CD4-positive, alpha-beta T cell treated with Interleukin-10 for 1 hour (primary cell): ENCODE data around the gene TRIM49C.
"Not testable (repeated sequence)": the region's sequence is repeated elsewhere in the genome, so short reads cannot be mapped to it uniquely, and the experiment has no call there.

Experiments
- DNase-seq: peaks from one replicate; pipeline ENCODE4 v3.0.0-alpha.2; 2020

Gene TRIM49C

GRCh38 chr11:90030806-90031205, at the start of gene TRIM49C:
TSS of gene TRIM49C (plus strand) at chr11:90031106. CDS start at chr11:90035212, 4,106 bp downstream.
- not testable (repeated sequence) for DNase-seq

- DNase-seq = not testable (repeated sequence)
Observed at GRCh38 chr11:90024184-90024583, 6.7 kb upstream of the TRIM49C start.

DNA sequence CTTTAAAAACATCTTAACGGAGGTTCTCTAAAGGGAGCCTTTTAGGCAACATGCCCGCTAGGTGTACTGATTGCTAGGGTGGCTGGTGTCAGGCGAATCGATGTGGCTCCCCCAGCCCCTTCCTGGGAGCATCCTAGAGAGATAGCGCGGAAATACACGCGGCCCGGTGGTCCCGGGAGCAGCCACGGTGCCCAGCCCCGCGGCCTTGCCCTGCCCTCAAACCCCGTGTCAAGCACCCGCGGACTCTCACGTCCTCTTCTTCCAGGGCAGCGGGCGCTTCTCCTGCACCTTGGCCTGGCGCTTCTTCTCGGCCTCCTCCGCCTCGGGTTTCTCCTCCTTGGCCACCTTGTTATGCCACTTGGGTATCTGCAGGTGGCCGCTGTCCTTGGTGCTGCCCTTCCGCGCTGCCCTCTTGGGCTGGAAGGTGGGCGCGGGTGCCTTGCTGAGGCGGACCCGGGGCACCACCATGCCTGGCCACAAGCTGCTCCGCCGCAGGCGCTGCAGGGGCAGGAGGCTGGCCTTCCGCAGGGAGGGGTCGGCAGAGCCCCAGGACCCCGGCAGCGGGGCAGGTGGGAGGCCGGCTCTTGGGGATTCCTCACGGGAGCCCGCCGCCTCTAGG, 20.8 kb downstream of the TRIM49C start:
- not testable (repeated sequence) for DNase-seq

GRCh38 chr11:90052311-90052710, 21.4 kb downstream of the TRIM49C start:
- not testable (repeated sequence) for DNase-seq

DNA sequence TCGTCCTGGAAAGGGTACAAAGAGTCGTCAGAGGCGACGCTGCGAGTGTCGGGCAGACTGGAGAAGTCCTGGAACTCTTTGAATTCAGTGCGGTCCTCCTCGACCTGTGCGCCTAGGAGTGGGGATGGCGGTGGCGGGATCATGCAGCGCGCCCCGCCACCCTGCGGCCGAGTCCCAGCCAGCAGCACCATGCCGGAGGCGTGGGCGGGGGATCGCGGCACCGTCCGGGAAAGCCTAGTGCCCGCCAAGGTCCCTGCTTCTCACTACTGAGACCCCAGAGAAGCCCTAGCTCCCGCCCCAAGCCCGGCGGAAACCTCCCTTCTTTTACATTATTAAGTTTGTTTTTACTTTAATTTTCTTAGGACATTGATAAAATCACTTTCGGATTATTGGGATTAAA, 22.6 kb downstream of the TRIM49C start:
- DNase-seq = not testable (repeated sequence)

GRCh38 chr11:90085650-90086049, 54.7 kb downstream of the TRIM49C start, which contains the start of gene UBTFL1:
TSS of gene UBTFL1 (plus strand) at chr11:90085950. CDS start at chr11:90085950, 0 bp downstream.
- DNase-seq = not testable (repeated sequence)

DNA sequence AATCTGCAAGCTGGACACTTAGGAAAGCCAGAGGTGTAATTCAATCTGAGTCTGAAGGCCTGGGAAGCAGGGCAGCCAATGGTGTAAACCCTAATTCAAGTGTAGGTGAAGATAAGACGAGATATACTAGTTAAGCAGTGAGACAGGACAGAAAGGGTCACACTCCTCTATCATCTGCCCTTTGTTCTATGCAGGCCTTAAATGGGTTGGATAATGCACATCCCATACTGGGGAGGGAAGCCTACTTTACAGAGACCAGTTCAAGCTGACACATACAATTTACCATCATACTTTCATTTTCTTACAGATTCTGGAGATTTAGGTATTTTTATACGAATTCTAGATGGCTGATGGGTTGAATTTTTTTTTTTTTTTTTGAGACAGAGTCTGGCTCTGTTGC, 57.8 kb downstream of the TRIM49C start:
- DNase-seq = not testable (repeated sequence)
